IMR-90 (cell line): Measurements from ENCODE around the gene C1QTNF5.

Experiments
- CEBPB ChIP-seq: IDR thresholded peaks from 2 replicates; pipeline ENCODE4 v1.6.1; 2012; ENCODE audit warnings: low read depth, low read length, improper control_type of control experiment
- CHD1 ChIP-seq: IDR thresholded peaks from 2 replicates; pipeline ENCODE4 v1.6.1; 2012; ENCODE audit warnings: low read depth, low read length, improper control_type of control experiment
- MAZ ChIP-seq: IDR thresholded peaks from 2 replicates; pipeline ENCODE4 v1.6.1; 2012; ENCODE audit warnings: low read depth, mild to moderate bottlenecking, low read length, improper control_type of control experiment, moderate library complexity, borderline replicate concordance
- MXI1 ChIP-seq: IDR thresholded peaks from 2 replicates; pipeline ENCODE4 v1.6.1; 2012; ENCODE audit warnings: low read depth, mild to moderate bottlenecking, low read length, moderate library complexity, borderline replicate concordance
- NFE2L2 ChIP-seq: fragments of 150-350 bp; IDR thresholded peaks from 2 replicates; pipeline ENCODE4 v1.6.1; 2016; ENCODE audit warnings: low read depth, mild to moderate bottlenecking, low read length
- POLR2A ChIP-seq: IDR thresholded peaks from 2 replicates; pipeline ENCODE4 v1.6.1; 2012; ENCODE audit warnings: mild to moderate bottlenecking, low read depth, low read length
- RAD21 ChIP-seq: IDR thresholded peaks from 2 replicates; pipeline ENCODE4 v1.6.1; 2012; ENCODE audit warnings: low read length, improper control_type of control experiment
- RCOR1 ChIP-seq: IDR thresholded peaks from 2 replicates; pipeline ENCODE4 v1.6.1; 2012; ENCODE audit warnings: mild to moderate bottlenecking, low read length, improper control_type of control experiment; ENCODE audit not compliant: insufficient replicate concordance
- RFX5 ChIP-seq: IDR thresholded peaks from 2 replicates; pipeline ENCODE4 v1.8.0; 2012; ENCODE audit warnings: low read depth, mild to moderate bottlenecking, low read length, moderate library complexity
- SMC3 ChIP-seq: fragments of 150-350 bp; IDR thresholded peaks from 2 replicates; pipeline ENCODE4 v1.6.1; 2016; ENCODE audit warnings: low read depth, mild to moderate bottlenecking, antibody characterized with exemption, low read length, moderate library complexity
- TF ChIP-seq, protein P1 (sequence below): conservative IDR thresholded peaks from 2 replicates; pipeline ENCODE4 v1.5.1; 2012; ENCODE audit warnings: mild to moderate bottlenecking, low read depth, low read length, improper control_type of control experiment
- TF ChIP-seq, protein P2 (sequence below): fragments of 150-350 bp; IDR thresholded peaks from 2 replicates; pipeline ENCODE4 v1.6.1; 2017; ENCODE audit warnings: mild to moderate bottlenecking, antibody characterized with exemption, low read length, low read depth
- TF ChIP-seq, protein P3 (sequence below): fragments of 150-350 bp; IDR thresholded peaks from 2 replicates; pipeline ENCODE4 v1.6.1; 2016; ENCODE audit warnings: low read depth, mild to moderate bottlenecking, low read length, moderate library complexity, borderline replicate concordance

DNA sequence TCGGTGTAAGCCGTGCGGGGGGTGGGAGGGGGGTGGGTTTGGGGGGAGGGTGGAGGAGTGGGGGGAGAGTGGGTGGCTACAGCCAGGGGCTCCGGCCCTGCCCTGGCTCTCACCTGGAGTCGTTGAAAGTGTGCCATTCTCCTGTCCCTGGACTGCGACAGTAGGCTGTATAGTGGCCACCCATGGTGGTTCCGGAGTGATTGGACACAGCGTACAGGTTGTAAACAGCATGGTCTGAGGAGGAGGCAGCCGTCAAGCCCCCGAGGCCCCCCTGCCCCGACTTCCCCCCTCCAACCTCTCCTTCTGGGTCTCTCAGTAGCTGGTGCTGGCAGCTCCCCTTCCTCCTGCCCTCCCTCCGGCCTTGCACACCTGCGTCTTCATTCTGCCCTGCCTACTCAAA is 16.4 kb upstream of the C1QTNF5 start:
- TF ChIP-seq RCOR1 (no peak), POLR2A (no peak), MXI1 (no peak), RFX5 (no peak), MAZ (no peak), RAD21 (no peak), SMC3 (no peak), CHD1 (no peak), CEBPB (no peak), NFE2L2 (no peak)
- TF ChIP-seq, protein P1, sequence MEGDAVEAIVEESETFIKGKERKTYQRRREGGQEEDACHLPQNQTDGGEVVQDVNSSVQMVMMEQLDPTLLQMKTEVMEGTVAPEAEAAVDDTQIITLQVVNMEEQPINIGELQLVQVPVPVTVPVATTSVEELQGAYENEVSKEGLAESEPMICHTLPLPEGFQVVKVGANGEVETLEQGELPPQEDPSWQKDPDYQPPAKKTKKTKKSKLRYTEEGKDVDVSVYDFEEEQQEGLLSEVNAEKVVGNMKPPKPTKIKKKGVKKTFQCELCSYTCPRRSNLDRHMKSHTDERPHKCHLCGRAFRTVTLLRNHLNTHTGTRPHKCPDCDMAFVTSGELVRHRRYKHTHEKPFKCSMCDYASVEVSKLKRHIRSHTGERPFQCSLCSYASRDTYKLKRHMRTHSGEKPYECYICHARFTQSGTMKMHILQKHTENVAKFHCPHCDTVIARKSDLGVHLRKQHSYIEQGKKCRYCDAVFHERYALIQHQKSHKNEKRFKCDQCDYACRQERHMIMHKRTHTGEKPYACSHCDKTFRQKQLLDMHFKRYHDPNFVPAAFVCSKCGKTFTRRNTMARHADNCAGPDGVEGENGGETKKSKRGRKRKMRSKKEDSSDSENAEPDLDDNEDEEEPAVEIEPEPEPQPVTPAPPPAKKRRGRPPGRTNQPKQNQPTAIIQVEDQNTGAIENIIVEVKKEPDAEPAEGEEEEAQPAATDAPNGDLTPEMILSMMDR = no peak
- TF ChIP-seq, protein P2, sequence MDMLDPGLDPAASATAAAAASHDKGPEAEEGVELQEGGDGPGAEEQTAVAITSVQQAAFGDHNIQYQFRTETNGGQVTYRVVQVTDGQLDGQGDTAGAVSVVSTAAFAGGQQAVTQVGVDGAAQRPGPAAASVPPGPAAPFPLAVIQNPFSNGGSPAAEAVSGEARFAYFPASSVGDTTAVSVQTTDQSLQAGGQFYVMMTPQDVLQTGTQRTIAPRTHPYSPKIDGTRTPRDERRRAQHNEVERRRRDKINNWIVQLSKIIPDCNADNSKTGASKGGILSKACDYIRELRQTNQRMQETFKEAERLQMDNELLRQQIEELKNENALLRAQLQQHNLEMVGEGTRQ = no peak
- TF ChIP-seq, protein P3, sequence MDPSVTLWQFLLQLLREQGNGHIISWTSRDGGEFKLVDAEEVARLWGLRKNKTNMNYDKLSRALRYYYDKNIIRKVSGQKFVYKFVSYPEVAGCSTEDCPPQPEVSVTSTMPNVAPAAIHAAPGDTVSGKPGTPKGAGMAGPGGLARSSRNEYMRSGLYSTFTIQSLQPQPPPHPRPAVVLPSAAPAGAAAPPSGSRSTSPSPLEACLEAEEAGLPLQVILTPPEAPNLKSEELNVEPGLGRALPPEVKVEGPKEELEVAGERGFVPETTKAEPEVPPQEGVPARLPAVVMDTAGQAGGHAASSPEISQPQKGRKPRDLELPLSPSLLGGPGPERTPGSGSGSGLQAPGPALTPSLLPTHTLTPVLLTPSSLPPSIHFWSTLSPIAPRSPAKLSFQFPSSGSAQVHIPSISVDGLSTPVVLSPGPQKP = no peak
